Measurements from ENCODE around the gene MAPK1.
"Not testable (repeated sequence)": the region's sequence is repeated elsewhere in the genome, so short reads cannot be mapped to it uniquely, and the experiment has no call there.

Gene MAPK1

DNA sequence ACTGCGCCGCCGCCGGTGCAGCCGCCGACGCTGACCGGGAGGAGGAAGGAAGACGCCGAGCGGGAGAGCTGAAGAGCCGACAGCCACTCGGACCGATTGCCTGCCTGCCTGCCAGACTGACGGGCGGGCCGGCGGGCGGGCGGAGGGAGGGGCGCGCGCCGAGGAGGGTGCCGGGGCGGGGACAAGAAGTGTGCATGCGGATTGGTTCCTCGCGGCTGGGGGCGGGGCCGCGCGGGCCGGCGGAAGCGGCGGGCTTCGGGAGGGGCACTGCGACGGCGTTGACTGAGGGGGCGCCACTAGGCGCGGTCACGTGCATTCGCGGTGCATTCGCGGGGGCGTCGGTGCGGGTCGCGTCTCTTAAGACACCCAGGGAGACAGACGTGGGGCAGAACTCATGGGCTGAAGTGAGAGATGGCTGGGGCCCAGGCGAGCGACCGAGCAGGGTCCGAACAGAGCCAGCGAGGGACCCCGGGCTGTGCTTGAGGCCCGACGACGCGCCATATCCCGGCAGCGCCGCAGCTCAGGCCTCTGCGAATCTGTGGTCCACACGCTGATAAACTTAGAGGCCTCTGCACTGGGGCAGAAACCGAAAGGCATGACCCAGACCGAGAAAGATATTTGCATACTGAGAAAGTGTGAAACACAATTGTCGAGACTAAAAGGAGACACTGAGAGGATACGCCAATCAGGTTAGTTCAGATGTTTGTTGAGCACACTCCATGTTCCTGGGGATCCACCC is at the start of gene MAPK1:
Gene MAPK1 (minus strand): TSS at position 118 of the 739 bp plus-strand sequence. CDS start 205 bp downstream, outside the sequence.
- peak; percentile 87 for DNase-seq (ENCODE audit: low read depth, low spot score)

DNA sequence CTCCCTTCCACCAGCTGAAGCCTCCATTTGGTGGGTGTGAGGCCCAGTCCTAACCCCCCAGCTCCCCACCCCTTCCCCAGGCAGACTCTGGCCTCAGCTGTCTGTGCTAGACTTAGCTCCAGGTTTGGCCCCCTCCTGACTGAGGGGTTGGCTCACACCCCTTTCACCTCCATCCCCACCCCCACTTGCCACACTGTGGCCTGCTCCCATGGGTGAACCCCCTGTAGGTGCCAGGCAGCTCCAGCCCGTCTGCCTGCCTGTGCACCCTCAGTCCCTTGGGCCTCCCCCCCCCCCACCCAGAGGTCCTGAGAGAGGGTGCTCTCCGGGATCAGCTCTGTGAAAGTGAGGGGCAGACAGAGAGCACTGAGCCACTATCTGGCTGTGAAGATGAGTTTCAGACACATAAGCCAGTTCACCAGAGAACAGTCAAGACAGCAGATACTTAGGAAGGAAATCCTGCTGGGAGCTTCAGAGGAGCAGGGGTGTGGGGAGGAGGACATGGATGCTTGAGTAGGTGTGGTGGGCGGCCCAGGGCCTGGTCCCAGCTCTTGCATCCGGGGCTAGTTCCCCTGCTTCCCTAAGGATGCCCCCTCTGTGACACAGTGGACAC is 49.0 kb upstream of the MAPK1 start:
- no peak for DNase-seq (ENCODE audit: low read depth, low spot score)

DNA sequence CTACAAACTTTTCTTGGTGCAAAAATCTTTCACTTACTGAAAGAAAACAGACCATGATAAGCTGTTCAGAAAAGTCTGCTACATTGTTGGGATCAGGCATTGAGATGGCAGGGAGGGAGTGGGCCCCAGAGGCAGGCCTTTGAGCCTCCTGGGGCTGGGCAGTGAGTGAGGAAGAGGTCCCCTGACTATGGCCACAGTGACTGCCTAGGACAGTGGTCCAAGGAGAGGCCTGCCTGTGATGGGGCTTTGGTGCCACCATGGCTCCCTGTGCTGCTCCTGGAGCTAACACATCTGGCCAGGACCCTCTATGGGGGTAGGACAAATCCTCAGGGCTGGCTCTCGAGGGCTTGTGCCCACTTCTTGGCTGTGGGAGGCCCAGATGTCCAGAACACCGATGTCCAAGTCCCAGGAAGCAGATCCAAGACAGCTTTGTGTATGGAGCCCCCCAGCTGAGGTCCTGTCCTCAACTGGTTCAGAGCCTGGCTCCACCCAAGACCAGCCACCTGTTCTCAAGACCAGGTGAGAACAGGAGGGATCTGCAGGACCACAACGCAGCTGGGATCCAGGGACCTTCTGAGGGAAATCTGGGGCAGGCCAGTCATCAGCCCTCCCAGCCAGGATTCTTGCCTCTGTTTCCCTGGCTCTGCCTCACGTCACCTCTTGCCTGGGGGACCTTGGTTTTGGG is 48.3 kb upstream of the MAPK1 start:
- DNase-seq (ENCODE audit: low read depth, low spot score) = no peak

DNA sequence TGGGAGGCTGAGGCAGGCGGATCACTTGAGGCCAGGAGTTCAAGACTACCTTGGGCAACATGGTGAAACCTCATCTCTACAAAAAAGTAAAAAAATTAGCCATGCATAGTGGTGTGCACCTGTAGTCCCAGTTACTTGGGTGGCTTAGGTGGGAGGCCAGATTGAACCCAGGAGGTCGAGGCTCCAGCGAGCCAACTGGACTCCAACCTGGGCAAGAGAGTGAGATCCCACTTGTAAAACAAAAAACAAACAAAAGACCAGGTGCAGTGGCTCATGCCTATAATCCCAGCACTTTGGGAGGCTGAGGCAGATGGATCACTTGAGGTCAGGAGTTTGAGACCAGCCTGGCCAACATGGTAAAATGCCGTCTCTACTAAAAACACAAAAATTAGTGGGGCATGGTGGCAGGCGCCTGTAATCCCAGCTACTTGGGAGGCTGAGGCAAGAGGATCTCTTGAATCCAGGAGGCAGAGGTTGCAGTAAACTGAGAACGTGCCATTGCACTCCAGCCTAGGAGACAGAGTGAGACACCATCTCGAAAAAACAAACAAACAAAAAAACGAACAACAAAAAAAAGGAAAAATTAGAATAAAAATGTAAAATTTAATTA is 46.7 kb upstream of the MAPK1 start:
- DNase-seq (ENCODE audit: low read depth, low spot score) = not testable (repeated sequence)

DNA sequence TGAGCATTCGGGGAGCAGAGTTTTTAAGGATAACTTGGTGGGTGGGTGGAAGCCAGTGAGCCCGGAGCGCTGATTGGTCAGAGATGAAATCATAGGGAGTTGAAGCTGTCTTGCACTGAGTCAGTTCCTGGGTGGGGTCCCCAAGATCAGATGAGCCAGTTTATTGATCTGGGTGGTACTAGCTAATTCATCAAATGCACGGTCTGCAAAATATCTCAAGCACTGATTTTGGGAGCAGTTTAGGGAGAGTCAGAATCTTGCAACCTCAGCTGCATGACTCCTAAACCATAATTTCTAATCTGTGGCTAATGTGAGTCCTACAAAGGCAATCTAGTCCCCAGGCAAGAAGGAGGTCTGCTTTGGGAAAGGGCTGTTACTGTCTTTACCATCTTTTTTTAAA is 42.9 kb upstream of the MAPK1 start:
- not testable (repeated sequence) for DNase-seq (ENCODE audit: low read depth, low spot score)

DNA sequence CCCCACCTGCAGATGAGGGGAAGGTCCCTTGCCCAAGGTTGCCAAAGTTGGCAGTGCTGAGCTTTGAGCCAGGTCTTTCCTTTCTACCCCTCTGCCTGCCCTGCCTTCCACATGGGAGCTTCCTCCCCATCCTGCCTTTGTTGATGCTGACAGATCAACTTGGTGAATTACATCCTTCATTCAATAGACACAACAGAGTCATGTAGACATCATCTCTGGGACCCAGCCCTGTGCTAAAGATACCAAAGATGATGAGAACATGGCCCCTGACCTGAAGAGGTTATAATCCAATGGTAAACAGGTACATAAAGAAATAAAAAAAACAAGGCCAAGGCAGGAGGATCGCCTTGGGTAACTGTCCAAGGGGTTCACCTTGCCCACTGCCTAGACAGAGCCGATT is 42.4 kb upstream of the MAPK1 start:
- DNase-seq (ENCODE audit: low read depth, low spot score) = no peak

DNA sequence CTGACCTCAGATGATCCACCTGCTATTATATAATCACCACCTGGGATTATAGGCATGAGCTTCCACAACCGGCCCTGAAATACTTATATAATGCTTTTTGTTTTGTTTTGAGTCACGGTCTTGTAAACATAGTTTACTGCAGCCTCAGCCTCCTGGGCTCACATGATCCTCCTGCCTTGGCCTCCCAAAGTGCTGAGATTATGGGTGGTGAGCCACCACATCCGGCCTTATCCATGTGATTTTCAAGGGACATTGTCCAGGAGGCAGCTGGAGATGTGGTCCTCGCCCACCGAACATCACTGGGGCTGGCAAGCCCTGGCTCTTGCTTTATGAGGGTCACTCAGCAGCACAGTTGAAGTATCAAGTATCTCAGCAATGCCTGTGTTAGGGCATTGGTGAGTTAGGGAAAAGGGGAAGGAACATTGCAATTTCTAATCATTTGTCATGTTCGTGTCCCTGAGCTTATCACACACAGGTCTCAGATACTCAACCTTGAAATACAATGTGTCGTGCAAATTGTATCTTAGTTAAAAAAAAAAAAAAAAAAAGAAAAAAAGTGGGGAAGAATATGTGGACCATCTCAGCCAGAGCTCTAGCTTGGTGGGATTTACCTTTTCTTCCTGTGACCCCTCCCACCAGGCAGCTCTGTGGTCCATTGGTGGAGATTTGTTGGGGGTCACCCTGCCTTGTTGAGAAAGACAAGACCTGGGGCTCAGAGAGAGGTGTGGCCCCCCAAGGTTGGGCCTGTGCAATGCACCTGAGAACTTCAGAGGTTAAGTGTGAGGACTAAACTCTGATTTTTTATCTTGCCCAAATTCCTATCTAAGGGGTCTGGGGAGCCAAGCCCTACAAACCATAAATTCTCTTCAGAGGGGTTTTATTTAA is 40.4 kb upstream of the MAPK1 start:
- DNase-seq (ENCODE audit: low read depth, low spot score) = no peak

DNA sequence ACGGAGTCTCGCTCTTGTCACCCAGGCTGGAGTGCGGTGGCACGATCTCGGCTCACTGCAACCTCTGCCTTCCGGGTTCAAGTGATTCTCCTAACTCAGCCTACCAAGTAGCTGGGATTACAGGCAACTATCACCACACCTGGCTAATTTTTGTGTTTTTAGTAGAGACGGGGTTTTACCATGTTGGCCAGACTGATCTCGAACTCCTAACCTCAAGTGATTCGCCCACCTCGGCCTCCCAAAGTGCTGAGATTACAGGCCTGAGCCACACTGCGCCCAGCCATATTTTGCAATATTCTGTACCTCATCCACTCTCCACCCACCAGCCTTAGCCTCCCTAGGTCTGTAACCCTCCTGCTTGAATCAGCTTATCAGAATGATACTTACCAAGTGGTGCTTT is 37.8 kb upstream of the MAPK1 start:
- not testable (repeated sequence) for DNase-seq (ENCODE audit: low read depth, low spot score)

DNA sequence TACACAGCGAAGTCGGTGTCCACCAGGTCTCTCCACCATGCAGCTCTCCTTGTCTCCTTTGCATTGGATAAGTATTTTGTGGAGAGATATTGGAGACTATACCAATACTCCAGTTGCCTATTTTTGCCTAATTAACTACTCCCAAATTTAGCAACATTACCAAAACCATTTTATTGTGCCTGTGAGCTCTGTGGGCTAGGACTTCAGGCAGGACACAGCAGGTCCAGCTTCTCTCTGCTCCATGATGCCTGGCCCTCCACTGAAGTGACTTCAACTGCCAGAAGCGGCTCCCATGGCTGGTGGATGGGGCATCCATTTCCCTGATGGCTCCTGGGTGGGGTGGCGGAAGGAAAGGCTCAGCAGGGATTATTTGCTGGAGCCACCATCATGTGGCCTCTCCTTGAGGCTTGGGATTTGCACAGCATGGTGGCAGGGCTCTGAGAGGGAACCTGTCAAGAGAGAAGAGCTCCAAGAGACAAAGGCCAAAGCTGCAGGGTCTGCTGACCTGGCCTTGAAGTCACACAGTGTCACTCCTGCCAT is 36.9 kb upstream of the MAPK1 start:
- DNase-seq (ENCODE audit: low read depth, low spot score) = no peak

DNA sequence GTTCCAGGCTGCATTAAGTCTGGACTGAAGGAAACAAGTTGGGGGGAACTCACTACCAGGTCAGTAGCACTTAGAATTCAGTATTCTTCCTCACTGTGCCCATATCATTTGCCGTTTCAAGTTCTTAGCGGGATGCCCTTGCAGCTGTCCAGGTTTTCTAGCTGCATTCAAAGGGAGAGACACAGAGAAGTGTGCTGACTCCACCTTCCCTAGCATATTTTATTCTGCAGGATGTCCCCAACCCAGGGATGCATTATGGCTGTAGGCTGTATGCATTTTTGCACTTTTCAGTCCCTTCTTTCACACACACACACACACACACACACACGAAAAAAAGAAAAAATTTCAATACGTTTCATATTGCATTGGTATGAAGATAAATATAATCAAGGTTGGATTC is 35.8 kb upstream of the MAPK1 start:
- DNase-seq (ENCODE audit: low read depth, low spot score) = no peak

DNA sequence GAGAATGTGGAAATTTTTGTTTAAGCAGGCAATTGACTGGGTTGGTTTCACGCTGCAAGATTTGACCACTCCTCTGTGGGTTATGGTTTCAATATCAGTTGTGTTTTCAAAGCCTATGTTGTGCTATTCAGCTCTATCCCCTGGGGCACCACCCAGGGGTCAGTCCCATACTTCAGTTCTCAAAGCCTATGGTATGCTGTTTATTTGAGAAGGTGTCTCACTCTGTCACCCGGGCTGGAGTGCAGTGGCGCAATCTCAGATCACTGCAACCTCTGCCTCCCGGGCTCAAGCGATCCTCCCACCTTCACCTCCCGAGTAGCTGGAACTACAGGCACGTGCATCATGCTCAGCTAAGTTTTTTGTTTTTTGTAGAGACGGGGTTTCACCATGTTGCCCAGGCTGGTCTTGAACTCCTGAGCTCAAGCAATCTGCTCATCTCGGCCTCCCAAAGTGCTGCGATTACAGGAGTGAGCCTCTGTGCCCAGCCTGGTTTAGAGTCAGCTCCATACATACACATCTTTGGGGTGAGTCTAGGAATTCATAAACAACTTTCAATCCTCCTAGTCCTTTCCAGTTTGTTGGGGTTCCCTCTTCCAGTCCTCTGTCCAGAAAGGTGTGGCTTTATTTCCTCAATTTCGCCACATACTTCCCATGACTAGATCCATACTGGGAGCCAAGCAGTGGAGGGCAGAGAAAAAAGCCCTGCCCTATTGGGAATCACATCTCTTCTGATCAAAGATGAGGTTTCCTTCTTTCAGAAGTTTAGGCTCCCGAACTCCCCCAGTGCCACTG is 35.0 kb upstream of the MAPK1 start:
- no peak for DNase-seq (ENCODE audit: low read depth, low spot score)

DNA sequence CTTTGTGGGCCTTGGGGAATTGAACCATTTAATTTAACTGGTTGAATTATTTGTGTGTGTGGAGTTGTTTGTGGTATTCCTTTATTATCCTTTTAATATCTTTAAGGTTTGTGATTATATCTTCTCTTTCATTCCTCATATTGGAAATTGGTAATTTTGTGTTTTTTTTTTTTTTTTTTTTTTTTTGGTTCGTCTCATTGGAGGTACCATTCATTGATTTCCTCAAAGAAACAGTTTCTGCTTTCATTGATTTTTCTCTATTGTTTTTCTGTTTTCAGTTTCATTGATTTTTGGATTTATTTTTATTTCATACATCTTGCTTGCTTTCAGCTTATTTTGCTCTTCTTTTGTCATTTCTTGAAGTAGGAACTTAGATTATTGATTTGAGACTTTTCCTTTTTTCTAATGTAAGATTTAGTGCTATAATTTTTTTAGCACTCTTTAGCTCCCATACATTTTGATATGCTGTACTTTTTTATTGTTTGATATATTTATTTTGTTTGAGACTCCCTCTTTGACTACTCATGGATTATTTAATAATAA is 31.0 kb upstream of the MAPK1 start:
- no peak for DNase-seq (ENCODE audit: low read depth, low spot score)

DNA sequence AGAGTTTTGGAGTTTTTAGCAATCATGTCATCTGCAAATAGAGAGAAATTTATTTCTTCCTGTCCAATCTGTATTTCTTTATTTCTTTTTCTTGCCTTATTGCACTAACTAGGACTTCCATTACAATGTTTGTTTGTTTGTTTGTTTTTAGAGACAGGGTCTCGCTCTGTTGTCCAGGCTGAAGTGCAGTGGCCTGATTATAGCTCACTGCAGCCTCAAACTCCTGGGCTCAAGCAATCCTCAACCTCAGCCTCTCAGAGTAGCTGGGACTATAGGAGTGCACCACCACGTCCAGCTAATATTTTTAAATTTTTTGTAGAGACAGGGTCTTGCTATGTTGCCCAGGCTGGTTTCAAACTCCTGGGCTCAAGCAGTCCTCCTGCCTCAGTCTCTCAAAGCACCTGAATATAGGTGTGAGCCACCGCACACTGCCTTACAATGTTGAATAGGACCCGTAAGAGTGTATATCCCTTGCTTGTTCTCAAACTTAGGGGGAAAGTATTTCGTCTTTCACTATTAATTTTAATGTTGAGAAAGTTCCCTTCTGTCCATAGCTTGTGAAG is 29.6 kb upstream of the MAPK1 start:
- no peak for DNase-seq (ENCODE audit: low read depth, low spot score)

DNA sequence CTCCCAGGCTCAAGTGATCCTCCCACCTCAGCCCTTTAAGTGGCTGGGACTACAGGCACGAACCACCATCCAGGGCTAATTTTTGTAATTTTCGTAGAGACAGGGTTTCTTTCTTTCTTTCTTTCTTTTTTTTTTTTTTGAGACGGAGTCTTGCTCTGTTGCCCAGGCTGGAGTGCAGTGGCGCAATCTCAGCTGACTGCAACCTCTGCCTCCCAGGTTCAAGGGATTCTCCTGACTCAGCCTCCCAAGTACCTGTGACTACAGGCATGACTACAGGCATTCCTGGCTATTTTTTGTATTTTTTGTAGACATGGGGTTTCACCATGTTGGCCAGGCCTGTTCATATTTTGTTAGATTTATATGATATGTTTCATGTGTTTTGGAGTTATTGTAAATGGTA is 28.8 kb upstream of the MAPK1 start:
- not testable (repeated sequence) for DNase-seq (ENCODE audit: low read depth, low spot score)

DNA sequence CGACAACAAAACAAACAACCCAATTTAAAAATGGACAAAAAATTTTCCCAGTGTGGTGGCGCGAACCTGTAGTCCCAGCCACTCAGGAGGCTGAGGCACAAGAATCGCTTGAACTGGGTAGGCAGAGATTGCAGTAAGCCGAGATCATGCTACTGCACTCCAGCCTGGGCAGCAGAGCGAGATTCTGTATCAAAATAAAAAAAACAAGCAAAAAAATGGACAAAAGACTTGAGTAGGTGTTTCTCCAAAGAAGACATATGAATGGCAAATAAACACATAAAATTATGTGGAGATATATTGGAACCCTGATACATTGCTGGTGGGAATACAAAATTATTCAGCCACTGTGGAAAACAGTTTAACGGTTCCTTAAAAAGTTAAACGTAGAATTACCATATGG is 27.4 kb upstream of the MAPK1 start:
- DNase-seq (ENCODE audit: low read depth, low spot score) = no peak

DNA sequence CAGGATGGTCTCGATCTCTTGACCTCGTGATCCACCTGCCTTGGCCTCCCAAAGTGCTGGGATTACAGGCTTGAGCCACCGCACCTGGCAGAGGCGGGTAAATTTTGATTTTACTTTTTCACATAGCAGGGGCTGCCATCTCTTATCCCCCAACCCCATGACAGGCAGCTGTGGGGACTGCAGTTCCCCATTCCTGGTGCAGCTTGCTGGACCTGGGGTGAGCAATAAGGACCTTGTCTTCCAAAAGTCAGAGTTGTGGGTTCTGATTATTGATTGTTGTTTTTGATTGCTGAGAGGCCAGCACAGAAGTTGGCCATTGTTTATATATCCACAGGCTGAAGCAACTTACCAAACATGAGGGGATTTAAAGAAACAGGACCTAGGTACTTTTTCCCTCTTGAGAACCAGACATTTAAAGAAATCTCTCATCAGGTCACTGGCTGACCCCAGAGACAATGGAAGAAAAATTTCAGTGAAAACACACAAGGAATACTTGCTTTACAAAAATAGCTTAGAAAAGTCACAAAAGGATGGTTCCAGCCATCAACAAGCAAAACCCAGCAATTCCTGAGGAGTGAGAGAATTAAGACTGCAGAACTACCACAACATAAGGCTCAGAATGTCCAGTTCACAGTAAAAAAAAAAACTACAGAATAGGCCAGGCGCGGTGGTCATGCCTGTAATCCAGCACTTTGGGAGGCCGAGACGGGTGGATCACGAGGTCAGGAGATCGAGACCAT is 22.0 kb upstream of the MAPK1 start:
- no peak for DNase-seq (ENCODE audit: low read depth, low spot score)

DNA sequence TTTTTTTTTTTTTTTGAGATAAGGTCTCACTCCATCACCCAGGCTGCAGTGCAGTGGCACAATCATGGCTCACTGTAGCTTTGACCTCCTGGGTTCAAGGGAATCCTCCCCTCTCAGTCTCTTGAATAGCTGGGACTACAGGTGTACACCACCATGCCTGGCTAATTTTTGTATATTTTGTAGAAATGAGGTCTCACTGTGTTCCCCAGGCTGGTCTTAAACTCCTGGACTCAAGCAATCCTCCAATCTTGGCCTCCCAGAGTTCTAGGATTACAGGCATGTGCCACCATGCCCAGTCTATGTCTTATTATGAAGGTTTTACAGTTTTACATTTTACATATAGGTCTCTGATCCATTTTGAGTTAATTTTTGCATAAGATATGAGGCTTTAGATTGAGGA is 20.4 kb upstream of the MAPK1 start:
- DNase-seq (ENCODE audit: low read depth, low spot score) = no peak

DNA sequence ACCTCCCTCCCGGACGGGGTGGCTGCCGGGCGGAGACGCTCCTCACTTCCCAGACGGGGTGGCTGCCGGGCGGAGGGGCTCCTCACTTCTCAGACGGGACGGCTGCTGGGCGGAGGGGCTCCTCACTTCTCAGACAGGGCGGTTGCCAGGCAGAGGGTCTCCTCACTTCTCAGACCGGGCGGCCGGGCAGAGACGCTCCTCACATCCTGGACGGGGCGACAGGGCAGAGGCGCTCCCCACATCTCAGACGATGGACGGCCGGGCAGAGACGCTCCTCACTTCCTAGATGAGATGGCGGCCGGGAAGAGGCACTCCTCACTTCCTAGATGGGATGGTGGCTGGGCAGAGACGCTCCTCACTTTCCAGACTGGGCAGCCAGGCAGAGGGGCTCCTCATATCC is 16.5 kb upstream of the MAPK1 start:
- DNase-seq (ENCODE audit: low read depth, low spot score) = not testable (repeated sequence)

DNA sequence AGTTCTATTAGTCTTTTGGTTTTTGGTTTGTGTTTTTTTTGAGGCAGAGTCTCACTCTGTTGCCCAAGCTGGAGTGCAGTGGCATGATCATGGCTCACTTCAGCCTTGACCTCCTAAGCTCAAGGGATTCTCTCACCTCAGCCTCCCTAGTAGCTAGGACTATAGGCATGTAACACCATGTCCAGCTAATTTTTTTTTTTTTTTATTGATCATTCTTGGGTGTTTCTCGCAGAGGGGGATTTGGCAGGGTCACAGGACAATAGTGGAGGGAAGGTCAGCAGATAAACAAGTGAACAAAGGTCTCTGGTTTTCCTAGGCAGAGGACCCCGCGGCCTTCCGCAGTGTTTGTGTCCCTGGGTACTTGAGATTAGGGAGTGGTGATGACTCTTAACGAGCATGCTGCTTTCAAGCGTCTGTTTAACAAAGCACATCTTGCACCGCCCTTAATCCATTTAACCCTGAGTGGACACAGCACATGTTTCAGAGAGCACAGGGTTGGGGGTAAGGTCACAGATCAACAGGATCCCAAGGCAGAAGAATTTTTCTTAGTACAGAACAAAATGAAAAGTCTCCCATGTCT is 15.4 kb upstream of the MAPK1 start:
- not testable (repeated sequence) for DNase-seq (ENCODE audit: low read depth, low spot score)
